ENCODE data around the gene RALY. TPM values are rescaled to one million over a fixed set of nuclear protein-coding genes. Genes with fewer than 3 reads are reported as not detected.

The RALY gene
- total RNA-seq, 1 experiment from 2014 or later, result 119 TPM

GRCh38 chr20:34093895-34094294, 100.2 kb downstream of the RALY start:
- ChIA-PET POLR2A (interaction anchor here (1.2 kb wide), 1 partner anchor 18 kb away, joined by 5 read pairs; the partner anchor contains the start of gene EIF2S2), CTCF (no interaction called here), RAD21 (ENCODE audit: low non-redundant PET in 1 of 2, low total read pairs in 2 of 2, uncharacterized antibody in 2 of 2, unreplicated experiment in 2 of 2) (no interaction called here)
- Histone ChIP-seq H3K9me3 (ENCODE audit: control insufficient read depth in 1 of 2, insufficient read depth in 1 of 2, low read depth in 1 of 2, low read length in 2 of 2) (no peaks in the 10 kb centered on the region), H4K20me1 (ENCODE audit: insufficient read depth) (peaks cover 16% of the 10 kb centered on the region; the same call in 1 of the 2 replicates), H2AFZ (ENCODE audit: low read depth, low read length, poor library complexity, severe bottlenecking) (no peak overlapping the region), H3K9me2 (ENCODE audit: insufficient read depth) (no peaks in the 10 kb centered on the region), H3K4me2 (ENCODE audit: low read length) (no peak overlapping the region), H3K4me1 (ENCODE audit: control insufficient read depth in 1 of 2, insufficient read depth in 2 of 2, low read length in 2 of 2) (no peaks in the 10 kb centered on the region), H3K9ac (ENCODE audit: low read length) (no peak overlapping the region), H3K79me2 (ENCODE audit: insufficient read depth, low read length) (peaks cover 82% of the 10 kb centered on the region), H3K36me3 (ENCODE audit: control insufficient read depth in 1 of 2, insufficient read depth in 2 of 2, low read length in 2 of 2) (peaks cover 69 to 83% of the 10 kb centered on the region in 2 experiments), H3K4me3 (replicated peaks in 1 of 2; ENCODE audit: low read depth in 1 of 2, low read length in 2 of 2) (no peak overlapping the region), H3K27ac (ENCODE audit: low read depth, low read length) (no peak overlapping the region), H3K27me3 (ENCODE audit: insufficient read depth, low read length) (no peaks in the 10 kb centered on the region)
- ATAC-seq (no peak), DNase-seq (ENCODE audit: low read depth, low spot score) (no peak)
- intact Hi-C loops (cut with micrococcal nuclease), result no loop called here
- no TSS peak for BruUV-seq (replicated peaks)
- no peak for TF ChIP-seq EZH2phosphoT487 (IDR thresholded peaks at IDR 0.05; ENCODE audit: borderline replicate concordance)
- TF ChIP-seq JUND (IDR thresholded peaks at IDR 0.05), result no peak
- TF ChIP-seq ATF3 (IDR thresholded peaks at IDR 0.05), result no peak
- TF ChIP-seq EZH2 (IDR thresholded peaks at IDR 0.05), result no peak
- TF ChIP-seq ZFX (IDR thresholded peaks at IDR 0.05), result no peak
- no peak for TF ChIP-seq POLR2A (IDR thresholded peaks at IDR 0.05; ENCODE audit: borderline replicate concordance, extremely low read depth, insufficient read depth, insufficient read length)
- TF ChIP-seq POLR2AphosphoS5 (IDR thresholded peaks at IDR 0.05; ENCODE audit: low read depth, low read length), result no peak
- no peak for TF ChIP-seq ZNF274 (IDR thresholded peaks at IDR 0.05; ENCODE audit: low read depth, low read length)
- TF ChIP-seq TCF7L2 (IDR thresholded peaks at IDR 0.05; ENCODE audit: borderline replicate concordance, extremely low read depth, insufficient read depth, insufficient read length), result no peak
- no peak for TF ChIP-seq EGR1 (IDR thresholded peaks at IDR 0.05; ENCODE audit: low read depth)
- TF ChIP-seq REST (IDR thresholded peaks at IDR 0.05; ENCODE audit: low read depth), result no peak
- no peak for TF ChIP-seq SP1 (IDR thresholded peaks at IDR 0.05; ENCODE audit: low read depth)

Measured in HCT116 (cell line).